OCI-LY7 (cell line): ENCODE measurements around the gene MAP2K5.

ENCODE experiments used
- EZH2phosphoT487 ChIP-seq: fragments of 200-600 bp; sonication (generic); IDR thresholded peaks from 2 replicates; pipeline ENCODE4 v1.6.1; 2018; ENCODE audit warnings: low read depth, borderline replicate concordance, mild to moderate bottlenecking, mixed run types, antibody characterized with exemption, low read length, moderate library complexity, mixed read lengths
- TF ChIP-seq, protein P1 (sequence below): fragments of 200-600 bp; sonication (generic); conservative IDR thresholded peaks from 2 replicates; pipeline ENCODE4 v1.5.1; 2014; ENCODE audit warnings: mild to moderate bottlenecking, antibody characterized with exemption, low read length, moderate library complexity, mixed read lengths

DNA sequence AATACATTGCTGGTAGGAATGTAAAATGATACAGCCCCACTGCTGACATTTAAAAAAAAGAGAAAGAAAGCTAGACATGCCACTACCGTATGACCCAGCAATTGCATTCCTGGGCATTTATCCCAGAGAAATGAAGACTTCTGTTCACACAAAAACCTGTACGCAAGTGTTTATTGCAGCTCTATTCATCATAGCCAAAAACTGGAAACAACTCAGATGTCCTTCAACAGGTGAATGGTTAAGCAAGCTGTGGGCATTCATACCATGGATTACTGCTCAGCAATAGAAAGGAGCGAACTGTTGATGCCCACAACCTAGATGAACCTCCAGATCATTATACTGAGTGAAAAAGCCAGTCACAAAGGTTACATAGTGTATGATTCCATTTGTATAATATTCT, 132.5 kb downstream of the MAP2K5 start:
- TF ChIP-seq, protein P1, sequence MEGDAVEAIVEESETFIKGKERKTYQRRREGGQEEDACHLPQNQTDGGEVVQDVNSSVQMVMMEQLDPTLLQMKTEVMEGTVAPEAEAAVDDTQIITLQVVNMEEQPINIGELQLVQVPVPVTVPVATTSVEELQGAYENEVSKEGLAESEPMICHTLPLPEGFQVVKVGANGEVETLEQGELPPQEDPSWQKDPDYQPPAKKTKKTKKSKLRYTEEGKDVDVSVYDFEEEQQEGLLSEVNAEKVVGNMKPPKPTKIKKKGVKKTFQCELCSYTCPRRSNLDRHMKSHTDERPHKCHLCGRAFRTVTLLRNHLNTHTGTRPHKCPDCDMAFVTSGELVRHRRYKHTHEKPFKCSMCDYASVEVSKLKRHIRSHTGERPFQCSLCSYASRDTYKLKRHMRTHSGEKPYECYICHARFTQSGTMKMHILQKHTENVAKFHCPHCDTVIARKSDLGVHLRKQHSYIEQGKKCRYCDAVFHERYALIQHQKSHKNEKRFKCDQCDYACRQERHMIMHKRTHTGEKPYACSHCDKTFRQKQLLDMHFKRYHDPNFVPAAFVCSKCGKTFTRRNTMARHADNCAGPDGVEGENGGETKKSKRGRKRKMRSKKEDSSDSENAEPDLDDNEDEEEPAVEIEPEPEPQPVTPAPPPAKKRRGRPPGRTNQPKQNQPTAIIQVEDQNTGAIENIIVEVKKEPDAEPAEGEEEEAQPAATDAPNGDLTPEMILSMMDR: no peak
- TF ChIP-seq EZH2phosphoT487: no peak
